Keratinocyte (primary cell): ENCODE measurements around the gene CA14. TPM values are rescaled to one million over a fixed set of nuclear protein-coding genes. Genes with fewer than 3 reads are reported as not detected.

Source experiments
- DNase-seq: peaks from one replicate; pipeline ENCODE4 v3.0.0-alpha.2; 2011; ENCODE audit warnings: low read depth, missing footprints, low spot score
- FAIRE-seq: peaks from 2 replicates; lab custom pipeline; 2011; peaks lifted over from hg19 to GRCh38; lab: Jason Lieb, UNC
- H2AFZ ChIP-seq: 2 replicates; pipeline ENCODE4 v1.6.0; 2012; ENCODE audit warnings: low read length, control low read depth, inconsistent platforms; ENCODE audit not compliant: control insufficient read depth
- H3K27ac ChIP-seq: 2 replicates; pipeline ENCODE4 v1.5.1; 2011; ENCODE audit warnings: low read length; ENCODE audit not compliant: control insufficient read depth, insufficient read depth
- H3K27me3 ChIP-seq: 3 replicates; pipeline ENCODE4 v1.6.0; 2011; ENCODE audit warnings: low read length; ENCODE audit not compliant: control insufficient read depth, insufficient read depth; ENCODE audit errors: extremely low read depth
- H3K36me3 ChIP-seq, 2 experiments: 2 replicates in 1 of 2; 3 replicates in 1 of 2; pipeline ENCODE4 v1.5.1; 2011; ENCODE audit warnings: low read length in 2 of 2, mild to moderate bottlenecking in 1 of 2; ENCODE audit not compliant: control insufficient read depth in 2 of 2, insufficient read depth in 2 of 2; ENCODE audit errors: extremely low read depth in 1 of 2
- H3K4me1 ChIP-seq: 3 replicates; pipeline ENCODE4 v1.5.1; 2011; ENCODE audit warnings: low read length; ENCODE audit not compliant: control insufficient read depth, insufficient read depth; ENCODE audit errors: extremely low read depth
- H3K4me2 ChIP-seq: 3 replicates; pipeline ENCODE4 v1.6.0; 2011; ENCODE audit warnings: low read depth, low read length; ENCODE audit not compliant: control insufficient read depth, insufficient read depth; ENCODE audit errors: extremely low read depth
- H3K4me3 ChIP-seq, 3 experiments: fragments of 200-600 bp in 1 of 3; sonication (generic) in 1 of 3; 2 replicates in 2 of 3; 3 replicates in 1 of 3; pipeline ENCODE4 v1.5.1; 2011 to 2016; ENCODE audit warnings: low read length in 3 of 3, mild to moderate bottlenecking in 3 of 3, control low read depth in 2 of 3, inconsistent platforms in 1 of 3, low read depth in 1 of 3, mixed read lengths in 1 of 3, mixed run types in 1 of 3, moderate library complexity in 1 of 3; ENCODE audit not compliant: control insufficient read depth in 2 of 3, insufficient read depth in 2 of 3; ENCODE audit errors: extremely low read depth in 1 of 3
- H3K79me2 ChIP-seq: 2 replicates; pipeline ENCODE4 v1.6.0; 2012; ENCODE audit warnings: low read length; ENCODE audit not compliant: control insufficient read depth, insufficient read depth
- H3K9ac ChIP-seq: 3 replicates; pipeline ENCODE4 v1.6.0; 2011; ENCODE audit warnings: low read length; ENCODE audit not compliant: control insufficient read depth, insufficient read depth; ENCODE audit errors: extremely low read depth
- H3K9me1 ChIP-seq: 3 replicates; pipeline ENCODE4 v1.6.0; 2011; ENCODE audit warnings: low read length; ENCODE audit not compliant: control insufficient read depth, insufficient read depth; ENCODE audit errors: extremely low read depth
- H3K9me3 ChIP-seq: 2 replicates; pipeline ENCODE4 v1.5.1; 2012; ENCODE audit warnings: low read depth, low read length; ENCODE audit not compliant: control insufficient read depth
- H4K20me1 ChIP-seq: 3 replicates; pipeline ENCODE4 v1.6.0; 2011; ENCODE audit warnings: low read length; ENCODE audit not compliant: control insufficient read depth, insufficient read depth; ENCODE audit errors: extremely low read depth
- EZH2 ChIP-seq: IDR thresholded peaks from one replicate; pipeline ENCODE4 v1.6.1; 2012; ENCODE audit warnings: inconsistent platforms, mild to moderate bottlenecking, low read length, moderate library complexity
- dilution Hi-C: fragments of 300-500 bp; cut with MboI; formaldehyde crosslinking; loops from one replicate; pipeline ENCODE4 v1.7.0; 2020; ENCODE audit warnings: low sequenced_read_pairs; ENCODE audit not compliant: extremely low pct_ligation_motif_present
- polyA plus RNA-seq, 5 experiments: library from polyadenylated mRNA; depleted of rRNA in 3 of 5; stranded (reverse) in 3 of 5; stranded (forward) in 1 of 5; unstranded in 1 of 5; fragments of >200 nt; gene quantifications; 1 replicate in 1 of 5; 2 replicates in 3 of 5; 3 replicates in 1 of 5; pipeline versions ENCODE4 v1.2.1 to v1.2.3, GENCODE V29; 2011 to 2012; ENCODE audit warnings: missing spikeins in 2 of 5, low read depth in 1 of 5, low replicate concordance in 1 of 5
- TF ChIP-seq, protein P1 (sequence below), 3 experiments: IDR thresholded peaks in 1 of 3; conservative IDR thresholded peaks in 1 of 3; optimal IDR thresholded peaks in 1 of 3; 2 replicates in 2 of 3; 3 replicates in 1 of 3; pipeline versions ENCODE3 to v1.5.1; 2011; ENCODE audit warnings: low read length in 3 of 3, mild to moderate bottlenecking in 3 of 3, moderate library complexity in 2 of 3, control low read depth in 1 of 3, inconsistent platforms in 1 of 3; ENCODE audit not compliant: insufficient read depth in 2 of 3; ENCODE audit errors: extremely low read depth in 1 of 3

CA14 gene
- polyA plus RNA-seq, 1 donor (not counting 4 experiments of a cell fraction or from before 2014, with no cell fraction given), result 0.24 TPM

DNA sequence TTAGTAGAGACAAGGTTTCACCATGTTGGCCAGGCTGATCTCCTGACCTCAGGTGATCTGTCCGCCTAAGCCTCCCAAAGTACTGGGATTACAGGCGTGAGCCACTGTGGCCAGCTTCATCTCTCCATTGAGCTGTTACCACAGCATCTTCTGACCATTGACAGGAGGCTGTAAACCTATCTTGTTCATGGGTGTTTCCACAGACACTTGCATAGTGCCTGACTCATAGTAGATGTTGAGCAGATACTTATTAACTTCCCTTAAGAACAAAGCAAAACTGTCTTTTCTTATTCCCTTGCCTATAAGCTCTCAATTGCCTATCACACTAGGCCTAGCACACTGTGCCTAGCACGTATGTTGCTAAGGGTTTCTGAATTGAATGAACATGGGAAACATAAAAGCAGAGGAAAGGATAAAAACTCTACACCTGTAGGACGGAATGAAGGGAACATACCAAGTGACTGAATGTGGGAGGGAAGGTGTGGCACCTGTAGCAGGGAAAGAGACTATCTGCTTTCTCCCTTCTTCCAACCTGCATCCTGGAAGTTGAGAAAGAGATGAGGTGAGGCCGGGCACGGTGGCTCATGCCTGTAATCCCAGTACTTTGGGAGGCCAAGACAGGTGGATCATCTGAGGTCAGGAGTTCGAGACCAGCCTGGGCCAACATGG is 13.9 kb downstream of the CA14 start:
- Histone ChIP-seq H3K4me1 (peaks cover 9% of the 10 kb centered on the region), H3K9ac (no peak overlapping the region), H3K27me3 (no peaks in the 10 kb centered on the region), H2AFZ (no peak overlapping the region), H3K9me1 (no peaks in the 10 kb centered on the region), H3K36me3 (peaks cover 12 to 13% of the 10 kb centered on the region in 2 experiments), H3K9me3 (no peaks in the 10 kb centered on the region), H3K4me3 (no peak overlapping the region), H3K27ac (no peak overlapping the region), H3K4me2 (no peak overlapping the region), H3K79me2 (peaks cover 22% of the 10 kb centered on the region), H4K20me1 (no peaks in the 10 kb centered on the region)
- dilution Hi-C loops, result no loop called here
- FAIRE-seq, result no peak
- DNase-seq, result no peak
- TF ChIP-seq, protein P1, sequence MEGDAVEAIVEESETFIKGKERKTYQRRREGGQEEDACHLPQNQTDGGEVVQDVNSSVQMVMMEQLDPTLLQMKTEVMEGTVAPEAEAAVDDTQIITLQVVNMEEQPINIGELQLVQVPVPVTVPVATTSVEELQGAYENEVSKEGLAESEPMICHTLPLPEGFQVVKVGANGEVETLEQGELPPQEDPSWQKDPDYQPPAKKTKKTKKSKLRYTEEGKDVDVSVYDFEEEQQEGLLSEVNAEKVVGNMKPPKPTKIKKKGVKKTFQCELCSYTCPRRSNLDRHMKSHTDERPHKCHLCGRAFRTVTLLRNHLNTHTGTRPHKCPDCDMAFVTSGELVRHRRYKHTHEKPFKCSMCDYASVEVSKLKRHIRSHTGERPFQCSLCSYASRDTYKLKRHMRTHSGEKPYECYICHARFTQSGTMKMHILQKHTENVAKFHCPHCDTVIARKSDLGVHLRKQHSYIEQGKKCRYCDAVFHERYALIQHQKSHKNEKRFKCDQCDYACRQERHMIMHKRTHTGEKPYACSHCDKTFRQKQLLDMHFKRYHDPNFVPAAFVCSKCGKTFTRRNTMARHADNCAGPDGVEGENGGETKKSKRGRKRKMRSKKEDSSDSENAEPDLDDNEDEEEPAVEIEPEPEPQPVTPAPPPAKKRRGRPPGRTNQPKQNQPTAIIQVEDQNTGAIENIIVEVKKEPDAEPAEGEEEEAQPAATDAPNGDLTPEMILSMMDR (optimal IDR thresholded peaks at IDR 0.05 in 1 of 3, IDR thresholded peaks at IDR 0.05 in 1 of 3, conservative IDR thresholded peaks at IDR 0.05 in 1 of 3; ENCODE audit: extremely low read depth in 1 of 3, insufficient read depth in 2 of 3, low read length in 3 of 3), result no peak
- TF ChIP-seq EZH2, result no peak

DNA sequence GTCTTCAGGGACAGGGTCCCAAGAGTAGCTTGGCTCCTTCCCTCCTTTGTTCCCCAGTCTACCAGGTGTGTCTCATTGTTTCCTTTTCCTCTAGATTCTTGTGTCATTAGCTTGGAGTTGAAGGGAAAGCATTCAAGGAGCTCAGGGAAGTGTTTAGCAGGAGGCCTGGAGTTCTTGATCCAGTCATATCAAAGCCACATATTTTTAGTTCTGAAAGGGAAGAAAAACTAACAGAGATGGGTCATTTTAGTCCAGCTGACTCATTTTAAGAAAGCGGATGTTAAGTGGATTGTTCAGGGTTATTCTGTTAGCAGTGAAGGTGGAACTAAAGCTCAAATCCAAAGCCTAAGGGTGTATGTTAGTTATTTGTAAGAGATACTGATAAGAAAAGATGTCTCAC is 15.7 kb downstream of the CA14 start:
- no peaks in the 10 kb centered on the region for H3K9me3 ChIP-seq
- no peak for DNase-seq
- H3K36me3 ChIP-seq, result peaks cover 0 to 5% of the 10 kb centered on the region in 2 experiments
- no peaks in the 10 kb centered on the region for H3K27me3 ChIP-seq
- H4K20me1 ChIP-seq, result no peaks in the 10 kb centered on the region
- no peak overlapping the region for H3K4me2 ChIP-seq
- no peak overlapping the region for H3K9ac ChIP-seq
- no peaks in the 10 kb centered on the region for H3K9me1 ChIP-seq
- TF ChIP-seq EZH2, result no peak
- TF ChIP-seq, protein P1 (optimal IDR thresholded peaks at IDR 0.05 in 1 of 3, IDR thresholded peaks at IDR 0.05 in 1 of 3, conservative IDR thresholded peaks at IDR 0.05 in 1 of 3; ENCODE audit: extremely low read depth in 1 of 3, insufficient read depth in 2 of 3, low read length in 3 of 3), result no peak
- dilution Hi-C loops, result no loop called here
- FAIRE-seq, result no peak
- H3K79me2 ChIP-seq, result peaks cover 4% of the 10 kb centered on the region
- no peak overlapping the region for H2AFZ ChIP-seq
- no peak overlapping the region for H3K4me3 ChIP-seq
- H3K27ac ChIP-seq, result no peak overlapping the region
- H3K4me1 ChIP-seq, result no peaks in the 10 kb centered on the region
